NCI-H2196 (cell line): ENCODE data around the gene ACTR1A.
"Not testable (repeated sequence)": the region's sequence is repeated elsewhere in the genome, so short reads cannot be mapped to it uniquely, and the experiment has no call there.

ENCODE experiments used
- DNase-seq: peaks from one replicate; lab custom pipeline; 2025; ENCODE audit not compliant: unreplicated experiment; lab: John Stamatoyannopoulos, UW

The ACTR1A gene

DNA sequence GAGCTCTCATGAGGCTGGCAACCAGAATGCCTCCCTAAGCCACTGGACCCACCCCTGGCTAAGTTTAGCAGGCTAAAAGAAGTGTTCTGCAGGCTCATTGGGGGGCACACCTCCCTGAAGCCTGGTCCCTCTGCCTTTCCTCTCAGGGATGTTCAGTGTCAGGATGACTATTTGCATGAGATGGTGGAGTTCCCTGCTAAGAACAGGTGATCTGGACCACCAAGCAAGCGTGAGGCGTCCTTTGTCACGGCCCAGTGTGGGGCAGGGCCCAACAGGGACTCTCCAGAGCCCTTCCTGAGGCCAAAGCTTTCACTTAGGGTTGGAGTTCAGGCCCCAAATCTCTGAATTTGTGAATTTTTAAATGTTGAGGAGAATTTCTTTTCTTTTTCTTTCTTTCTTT lies 13.2 kb upstream of the ACTR1A start:
- DNase-seq, result no peak

DNA sequence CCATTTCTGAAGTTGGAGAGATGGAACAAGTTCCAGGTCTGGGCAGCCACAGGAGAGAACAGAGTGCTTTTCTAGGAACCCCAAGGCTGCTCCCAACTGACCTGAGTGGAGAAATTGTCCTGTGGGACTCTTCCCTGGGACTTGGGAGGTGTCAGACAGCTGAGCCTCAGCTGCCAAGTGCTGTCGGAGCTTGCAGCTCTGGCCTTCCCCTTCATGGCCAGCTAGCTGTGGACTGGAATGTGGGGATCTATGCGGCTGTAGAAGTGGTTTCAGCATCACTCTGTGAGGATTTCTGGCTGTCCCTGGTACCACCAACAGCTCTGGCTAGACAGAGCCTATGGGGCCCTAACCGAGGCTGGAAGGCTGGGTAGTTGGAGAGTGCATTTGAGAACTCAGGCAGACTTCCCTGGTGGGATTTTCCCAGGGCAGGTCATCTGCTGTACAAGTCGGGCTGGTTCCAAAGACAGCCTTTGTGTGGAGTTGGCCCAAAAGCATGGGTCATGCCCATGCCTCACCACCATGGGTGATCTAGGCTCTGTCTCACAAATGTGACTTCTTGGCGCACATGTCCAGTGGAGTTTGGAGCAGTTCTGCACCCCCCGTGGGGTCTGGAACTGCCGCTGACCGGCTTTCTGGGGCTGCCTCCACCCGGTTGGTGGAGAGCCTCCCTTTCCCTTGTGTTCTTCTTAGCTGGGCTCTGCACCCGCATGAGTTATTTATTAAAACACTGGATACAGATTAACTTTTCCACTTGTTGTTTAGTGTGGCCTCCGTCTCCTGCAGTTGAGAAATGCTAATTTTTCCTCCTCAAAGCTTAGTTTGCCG lies 12.2 kb upstream of the ACTR1A start:
- DNase-seq, result no peak

DNA sequence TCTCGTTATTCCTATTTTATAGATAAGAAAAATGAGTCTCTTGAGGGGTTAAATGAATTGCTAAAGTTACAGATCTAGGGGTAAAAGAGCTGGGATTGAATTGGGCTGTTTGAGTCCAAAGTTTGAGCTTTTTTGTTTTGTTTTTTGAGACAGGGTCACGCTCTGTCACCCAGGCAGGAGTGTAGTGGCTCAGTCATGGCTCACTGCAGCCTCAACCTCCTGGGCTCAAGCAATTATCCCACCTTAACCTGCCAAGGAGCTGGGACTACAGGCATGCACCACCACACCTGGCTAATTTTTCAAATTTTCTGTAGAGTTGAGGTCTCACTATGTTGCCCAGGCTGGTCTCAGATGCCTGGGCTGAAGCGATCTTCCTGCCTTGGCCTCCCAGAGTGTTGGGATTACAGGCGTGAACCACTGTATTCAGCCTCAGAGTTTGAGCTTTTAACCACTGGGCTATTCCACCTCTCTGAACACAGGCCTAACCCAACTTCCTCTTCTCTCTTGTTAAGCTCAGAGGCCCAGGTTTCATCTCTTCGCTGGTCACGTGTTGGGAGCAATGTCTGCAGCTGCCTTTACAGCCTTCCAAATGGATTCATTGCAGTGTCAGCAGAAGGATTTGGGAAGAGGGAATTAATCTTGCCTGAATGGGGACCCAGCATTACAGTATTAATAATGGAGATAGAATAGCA lies 9.2 kb upstream of the ACTR1A start:
- no peak for DNase-seq

DNA sequence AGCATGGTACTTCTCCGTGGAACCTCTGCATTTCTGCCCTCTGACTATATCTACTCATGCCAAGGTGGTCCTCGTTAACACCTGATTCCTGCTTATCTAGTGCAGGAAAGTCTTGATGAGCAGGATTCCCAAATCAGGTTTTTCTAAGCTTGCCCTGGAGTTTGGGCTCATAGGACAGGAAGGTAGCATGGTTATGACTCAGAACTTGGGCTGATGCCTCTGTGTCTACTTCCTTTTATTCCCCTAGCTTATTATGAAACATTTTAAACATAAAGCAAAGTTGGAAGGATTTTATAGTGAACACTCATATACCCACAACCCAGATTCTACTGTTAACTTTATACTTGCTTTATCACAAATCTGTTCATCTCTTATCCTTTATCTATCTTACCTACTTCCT lies 6.9 kb upstream of the ACTR1A start:
- no peak for DNase-seq

DNA sequence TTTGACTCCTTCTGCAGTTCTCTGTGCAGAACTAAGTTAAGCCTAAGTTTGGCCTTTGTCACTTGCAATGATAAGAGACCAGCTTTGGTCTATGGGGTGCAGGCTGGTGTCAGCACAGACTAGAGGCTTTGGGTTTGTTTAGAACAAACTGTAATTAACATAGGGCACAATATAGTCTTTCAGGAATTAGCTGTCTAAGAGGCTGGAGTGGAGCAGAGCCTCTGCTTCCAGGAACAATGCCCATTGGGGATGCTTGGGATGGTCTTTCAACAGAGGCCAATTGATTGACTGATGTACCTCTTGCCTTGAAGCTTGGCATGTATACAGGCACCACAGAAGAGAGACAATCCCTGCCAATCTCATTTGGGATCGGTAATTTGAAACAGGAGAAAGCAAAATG lies 6.0 kb upstream of the ACTR1A start:
- no peak for DNase-seq

DNA sequence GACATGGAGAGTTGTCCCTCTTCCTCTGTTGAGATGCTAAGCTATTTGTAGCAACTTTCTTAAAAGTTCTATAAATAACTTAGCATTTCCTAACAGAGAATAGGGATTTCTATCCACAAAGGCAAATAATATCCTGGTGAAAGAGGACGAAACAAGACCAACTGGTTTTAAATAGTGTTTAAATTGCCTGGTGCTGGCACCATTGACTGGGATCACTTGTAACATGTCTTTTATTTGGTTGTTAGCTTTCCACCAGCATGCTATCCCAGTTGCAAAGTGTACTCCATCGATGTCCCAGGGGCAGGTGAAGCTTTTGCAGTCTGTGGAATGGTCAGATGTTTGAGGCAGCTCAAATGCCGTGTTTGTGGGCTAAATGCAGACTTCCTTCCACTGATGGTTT lies 5.0 kb upstream of the ACTR1A start:
- no peak for DNase-seq

DNA sequence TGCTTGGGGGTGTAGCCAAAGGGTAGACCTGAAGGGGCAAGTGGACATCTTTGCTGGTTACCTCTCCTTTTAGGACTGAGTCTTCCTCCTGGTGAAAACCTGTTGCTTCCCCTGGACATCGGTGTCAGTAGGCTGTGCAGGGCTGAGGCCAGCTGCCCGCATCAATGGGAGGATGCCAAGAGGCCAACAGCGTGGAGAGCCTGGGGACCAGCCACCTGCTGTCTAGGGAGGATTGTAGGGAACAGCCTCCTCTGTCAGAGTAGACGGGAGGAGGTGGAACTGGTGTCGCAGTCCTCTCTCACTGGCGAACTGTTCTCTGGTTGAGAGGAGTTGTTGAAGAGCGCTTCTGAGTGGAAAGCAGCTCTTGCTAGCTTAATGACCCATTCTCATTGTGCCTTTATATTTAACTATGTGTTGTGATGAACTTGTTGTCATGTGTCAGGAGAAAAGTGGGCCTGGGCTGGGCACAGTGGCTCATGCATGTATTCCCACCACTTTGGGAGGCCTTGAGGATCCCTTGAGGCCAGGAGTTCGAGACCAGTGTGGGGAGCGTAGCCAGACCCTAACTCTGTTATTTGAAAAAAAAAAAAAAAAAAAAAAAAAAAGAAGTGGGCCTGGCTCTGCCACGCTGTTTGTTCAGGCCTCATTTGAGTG lies 3.1 kb upstream of the ACTR1A start:
- DNase-seq, result peak; percentile 19

DNA sequence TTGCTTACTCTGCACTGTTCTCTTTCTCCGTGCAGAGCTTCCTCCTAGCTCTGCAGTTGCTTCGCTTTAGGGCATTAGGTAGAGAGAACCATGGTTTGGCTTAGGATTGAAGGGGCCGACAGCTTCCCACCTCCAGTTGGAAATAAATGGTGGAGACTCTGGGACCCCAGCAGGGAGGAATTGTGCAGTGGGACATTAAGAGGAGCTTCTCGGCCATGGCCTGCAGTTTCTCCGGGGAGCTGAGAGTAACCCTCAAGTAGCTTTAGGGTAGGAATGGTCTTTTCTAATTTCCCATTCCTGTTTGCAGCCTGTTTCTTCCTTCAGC lies 2.4 kb upstream of the ACTR1A start:
- DNase-seq, result no peak

DNA sequence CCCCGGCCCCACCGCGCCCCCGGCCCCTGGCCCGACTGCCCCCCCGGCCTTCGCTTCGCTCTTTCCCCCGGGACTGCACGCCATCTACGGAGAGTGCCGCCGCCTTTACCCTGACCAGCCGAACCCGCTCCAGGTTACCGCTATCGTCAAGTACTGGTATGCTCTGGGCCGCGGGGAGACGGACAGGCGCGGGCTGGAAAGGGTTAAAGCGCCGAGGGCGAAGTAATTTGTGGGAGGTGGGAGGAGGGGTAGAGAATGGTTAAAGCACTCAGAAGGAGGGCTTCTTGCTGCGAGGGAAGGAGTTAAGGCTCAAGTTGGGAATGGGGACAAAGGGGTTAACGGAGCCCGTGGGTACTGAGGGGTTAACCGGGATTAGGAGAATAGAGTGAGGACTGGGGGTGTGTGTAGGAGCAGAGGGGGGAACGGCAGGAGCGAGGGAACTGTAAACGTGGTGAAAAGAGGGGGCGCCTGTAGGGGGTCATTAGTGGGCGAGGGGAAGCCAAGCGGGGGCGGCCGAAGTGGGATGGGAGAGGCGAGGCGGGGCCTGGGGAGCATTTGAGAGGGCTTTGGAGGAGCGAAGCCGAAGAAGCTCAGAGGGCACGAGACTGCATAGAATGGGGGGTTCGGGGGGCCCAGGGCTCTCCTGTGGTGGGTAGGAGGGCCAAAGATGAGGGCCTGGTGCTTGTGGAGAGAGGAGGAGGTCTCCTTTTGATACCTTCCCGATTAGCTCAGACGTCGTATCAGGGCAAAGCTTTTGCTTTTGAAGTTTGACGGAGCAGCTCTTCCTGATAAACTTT lies 1.9 kb upstream of the ACTR1A start:
- no peak for DNase-seq

DNA sequence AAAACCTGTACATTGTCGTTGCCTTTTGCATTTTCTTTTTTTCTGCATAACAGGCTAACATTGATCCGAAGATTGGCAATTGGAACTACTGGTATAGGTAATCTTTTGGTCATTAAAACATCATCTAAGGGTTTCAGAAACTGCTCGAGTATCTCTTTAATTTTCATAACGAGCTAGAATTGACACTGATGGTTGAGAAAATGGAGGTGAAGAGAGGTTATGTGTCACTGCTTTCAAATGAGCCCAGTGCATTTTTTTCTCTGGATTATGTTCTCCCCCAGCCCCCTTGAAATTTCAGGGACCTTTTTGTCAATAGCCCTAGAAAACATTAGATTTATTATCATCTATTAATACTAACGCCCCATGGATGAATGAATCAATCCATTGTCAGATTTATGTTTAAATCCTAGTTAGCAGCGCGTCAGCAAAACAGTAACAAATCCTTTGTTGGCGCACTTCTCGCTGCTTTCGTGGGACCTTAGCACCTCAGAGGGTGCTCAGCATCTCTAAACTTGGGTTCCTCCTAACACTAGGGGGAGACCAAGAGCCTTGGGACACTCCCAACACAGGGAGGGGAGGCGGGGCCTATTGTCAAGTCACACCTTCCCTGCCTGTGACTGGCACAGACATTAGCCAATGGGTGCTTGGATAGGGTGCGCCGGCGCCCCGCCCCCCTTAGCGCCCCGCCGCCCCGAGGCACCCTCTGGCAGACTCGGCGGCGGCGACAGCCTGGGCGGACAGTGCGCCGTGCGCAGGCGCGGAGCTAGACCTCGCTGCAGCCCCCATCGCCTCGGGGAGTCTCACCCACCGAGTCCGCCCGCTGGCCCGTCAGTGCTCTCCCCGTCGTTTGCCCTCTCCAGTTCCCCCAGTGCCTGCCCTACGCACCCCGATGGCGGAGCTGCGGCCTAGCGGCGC lies 1.0 kb upstream of the ACTR1A start, which contains the start of gene SUFU:
TSS of gene SUFU (plus strand) at position 709 of the 915 bp plus-strand sequence. CDS start at position 890, 181 bp downstream.
- DNase-seq, result peak; percentile 91

DNA sequence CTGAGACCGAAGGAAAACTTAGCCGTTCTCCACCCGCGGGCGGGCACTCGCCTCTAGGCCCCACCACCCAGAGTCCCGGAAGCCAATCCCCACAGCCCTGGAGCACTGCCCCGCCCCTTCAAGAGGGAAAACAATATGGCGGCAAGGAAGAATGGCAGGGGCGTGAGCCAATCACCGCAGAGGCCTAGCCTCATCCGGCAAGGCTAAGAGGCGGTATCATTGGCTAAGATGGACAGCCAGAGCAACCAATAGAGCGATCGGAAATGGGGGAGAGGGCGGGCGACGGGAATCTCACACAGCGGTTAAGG lies 529 bp downstream of the ACTR1A start:
- peak; percentile 88 for DNase-seq

DNA sequence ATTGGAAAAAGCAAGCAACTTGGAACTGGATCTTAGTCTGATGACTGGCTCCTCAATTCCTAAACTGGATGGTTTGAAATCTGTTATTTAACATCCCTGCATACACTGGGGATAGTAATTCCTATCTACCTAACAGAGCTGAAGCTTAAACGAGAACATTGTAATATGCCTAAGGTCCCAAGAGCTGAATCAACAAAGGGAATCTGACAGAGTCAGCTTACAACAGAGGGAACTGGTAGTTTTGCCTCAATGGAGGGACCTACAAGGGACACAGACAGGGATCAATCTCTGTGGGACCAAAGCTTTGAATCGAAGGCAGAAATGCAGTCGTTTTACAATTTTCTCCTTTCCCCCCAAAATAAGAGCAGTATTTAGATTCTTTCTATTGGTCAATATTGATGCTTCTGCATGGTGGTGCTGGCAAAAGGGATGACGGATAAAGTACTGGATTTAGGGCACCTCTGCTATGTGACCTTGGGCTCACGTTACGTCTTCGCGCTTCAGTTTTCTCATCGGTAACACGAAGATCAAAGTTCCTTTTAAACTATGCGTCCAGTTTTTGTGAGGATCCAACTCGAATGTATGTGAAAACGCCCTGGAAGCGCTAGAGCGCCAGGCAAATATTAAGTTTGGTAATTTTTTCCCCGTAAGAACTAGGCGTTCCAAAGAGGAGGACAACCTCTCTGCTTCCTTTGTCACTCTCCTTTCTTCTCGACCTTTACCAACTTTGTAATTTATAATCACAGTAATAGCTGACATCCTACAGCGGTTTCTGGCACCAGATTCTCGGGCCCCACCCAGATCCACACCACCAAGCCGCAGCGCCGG lies 1.1 kb downstream of the ACTR1A start:
- DNase-seq, result no peak

DNA sequence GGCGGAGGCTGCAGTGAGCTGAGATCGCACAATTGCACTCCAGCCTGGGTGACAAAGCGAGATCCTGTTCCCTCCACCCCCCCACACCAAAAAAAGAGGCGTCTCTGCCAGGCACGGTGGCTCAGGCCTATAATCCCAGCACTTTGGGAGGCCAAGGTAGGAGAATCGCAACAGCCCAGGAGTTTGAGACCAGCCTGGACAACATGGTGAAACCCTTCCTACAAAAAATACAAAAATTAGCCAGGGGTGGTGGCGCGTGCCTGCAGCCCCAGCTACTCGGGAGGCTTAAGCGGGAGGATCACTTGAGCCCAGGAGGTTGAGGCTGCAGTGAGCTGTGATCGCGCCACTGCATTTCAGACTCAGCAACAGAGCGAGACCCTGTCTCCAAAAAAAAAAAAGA lies 1.8 kb downstream of the ACTR1A start:
- DNase-seq, result not testable (repeated sequence)

DNA sequence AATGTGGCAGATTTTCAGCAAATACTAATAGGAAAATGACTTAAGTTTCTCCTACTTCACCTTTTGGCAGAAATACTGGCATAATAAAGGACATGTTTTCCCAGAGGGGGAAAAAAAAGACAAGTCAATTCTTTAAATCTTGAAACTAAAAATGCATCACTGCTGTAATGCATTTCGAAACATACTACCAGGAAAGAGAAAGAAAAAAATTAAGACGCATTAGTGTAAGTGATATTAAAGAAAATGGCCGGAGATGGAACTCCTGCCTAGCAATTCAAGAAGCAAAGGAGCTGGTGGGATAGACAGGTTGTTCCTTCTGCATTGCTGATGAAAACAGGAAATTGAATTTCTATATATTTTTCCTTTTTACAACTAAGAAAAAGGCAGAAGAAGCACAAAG lies 3.2 kb downstream of the ACTR1A start:
- no peak for DNase-seq

DNA sequence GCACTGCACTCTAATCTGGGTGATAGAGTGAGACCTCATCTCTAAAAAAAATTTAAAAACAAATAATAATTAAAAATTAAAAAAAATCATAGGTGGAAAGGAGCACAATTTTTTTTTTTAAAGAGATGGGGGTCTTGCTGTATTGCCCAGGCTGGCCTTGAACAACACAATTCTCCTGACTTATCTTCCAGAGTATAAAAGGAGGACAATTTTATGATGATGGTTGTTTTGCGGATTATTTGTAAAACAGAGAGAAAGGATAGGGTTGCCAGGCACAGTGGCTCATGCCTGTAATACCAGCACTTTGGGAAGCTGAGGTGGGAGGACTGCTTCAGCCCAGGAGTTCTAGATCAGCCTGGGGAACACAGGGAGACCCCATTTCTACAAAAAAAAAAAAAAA lies 5.0 kb downstream of the ACTR1A start:
- no peak for DNase-seq

DNA sequence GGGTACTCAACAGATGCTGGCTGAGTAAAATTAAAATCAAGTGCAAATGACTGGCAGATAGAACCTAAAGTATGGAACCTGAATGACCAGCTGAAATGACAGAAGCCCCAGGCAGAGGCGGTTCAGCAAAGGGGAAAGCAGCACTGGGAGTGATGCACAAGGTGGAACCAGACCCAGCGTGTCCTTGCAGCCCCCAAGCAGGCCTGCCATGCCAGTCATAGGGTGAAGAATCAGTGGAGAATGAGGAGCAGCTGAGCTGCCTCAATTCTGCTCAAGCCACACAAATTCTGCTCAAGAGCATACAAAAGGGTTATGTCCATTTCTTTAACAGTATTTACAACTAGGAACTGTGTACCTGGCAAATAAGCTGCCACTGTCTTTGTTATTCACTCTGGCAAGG lies 8.7 kb downstream of the ACTR1A start:
- DNase-seq, result no peak

DNA sequence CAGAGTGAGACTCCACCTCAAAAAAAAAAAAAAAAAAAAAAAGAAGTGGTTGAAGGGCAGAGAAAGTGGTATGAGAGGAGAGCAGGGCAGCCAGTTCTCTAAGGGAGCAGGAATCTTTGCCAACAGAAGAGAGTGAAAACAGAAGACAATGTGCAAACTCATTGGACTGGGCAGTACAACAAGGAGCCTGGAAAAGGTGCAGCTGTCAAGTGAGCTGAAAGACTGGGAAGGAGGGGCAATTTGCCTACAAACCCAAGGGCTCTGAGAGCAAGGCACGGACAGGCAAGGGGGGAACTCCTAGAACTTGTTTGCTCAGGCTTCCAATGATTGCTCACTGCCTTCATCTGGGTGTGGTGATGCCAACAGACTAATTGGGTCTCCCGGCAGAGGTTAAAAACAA lies 9.5 kb downstream of the ACTR1A start:
- peak; percentile 18 for DNase-seq

DNA sequence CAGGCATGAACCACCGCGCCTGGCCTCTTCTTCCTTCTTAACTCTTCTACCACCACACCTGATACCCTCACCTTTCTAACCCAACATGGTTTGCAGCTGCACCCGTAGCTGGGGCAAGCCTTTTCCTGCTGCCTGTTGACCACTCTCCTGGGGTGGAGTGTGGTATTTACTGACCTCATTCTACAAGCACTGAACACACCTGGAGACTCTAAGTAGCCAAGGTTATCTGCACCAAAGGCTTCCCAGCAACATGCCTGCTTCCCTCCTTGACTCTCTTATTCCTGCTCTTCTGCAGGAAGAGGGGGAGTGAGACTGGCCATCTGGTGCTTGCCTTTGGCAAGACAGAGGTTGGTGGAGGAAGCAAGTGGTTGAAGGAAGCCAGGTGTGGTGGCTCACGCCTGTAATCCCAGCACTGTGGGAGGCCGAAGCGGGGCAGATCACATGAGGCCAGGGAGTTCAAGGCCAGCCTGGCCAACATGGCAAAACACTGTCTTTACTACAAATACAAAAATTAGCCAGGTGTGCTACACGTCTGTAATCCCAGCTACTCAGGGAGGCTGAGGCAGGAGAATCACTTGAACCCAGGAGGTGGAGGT lies 10.1 kb downstream of the ACTR1A start:
- DNase-seq, result peak; percentile 4

DNA sequence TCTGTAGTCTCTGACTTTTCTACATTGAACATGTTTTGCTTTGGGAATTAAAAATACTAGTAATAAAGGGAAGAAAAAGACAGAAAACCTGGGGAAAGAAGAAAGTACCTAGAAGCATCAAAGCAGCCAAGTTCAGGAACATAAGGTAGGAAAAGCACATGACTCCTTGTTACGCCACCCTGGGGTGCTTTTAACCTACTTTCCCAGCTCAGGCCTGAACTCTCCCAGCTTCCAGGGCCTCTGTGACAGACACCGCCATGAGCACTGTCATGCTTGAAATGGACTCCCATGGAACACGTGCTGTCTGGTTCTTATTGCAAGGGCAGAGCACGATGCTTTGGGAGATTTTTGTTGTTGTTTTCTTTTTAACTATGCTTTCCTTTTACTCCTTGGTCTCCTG lies 11.4 kb downstream of the ACTR1A start:
- no peak for DNase-seq
